H1 (cell line): ENCODE measurements around the gene ARV1. TPM values are rescaled to one million over a fixed set of nuclear protein-coding genes. Genes with fewer than 3 reads are reported as not detected.

ENCODE experiments used
- CHD7 ChIP-seq: fragments of 300-600 bp; sonication (generic); IDR thresholded peaks from 2 replicates; pipeline ENCODE4 v1.7.1; 2012; ENCODE audit warnings: low read length, moderate library complexity, mild to moderate bottlenecking, inconsistent platforms; ENCODE audit not compliant: insufficient replicate concordance
- HDAC6 ChIP-seq: IDR thresholded peaks from one replicate; pipeline ENCODE4 v1.7.1; 2012; ENCODE audit warnings: low read depth, mild to moderate bottlenecking, inconsistent platforms, low read length, moderate library complexity
- NANOG ChIP-seq: IDR thresholded peaks from 2 replicates; pipeline ENCODE4 v1.6.1; 2011; ENCODE audit warnings: low read length, low read depth, mild to moderate bottlenecking, inconsistent platforms; ENCODE audit not compliant: insufficient read depth, poor library complexity, severe bottlenecking
- RAD21 ChIP-seq, 2 experiments: IDR thresholded peaks in 1 of 2; conservative IDR thresholded peaks in 1 of 2; 2 replicates each; pipeline ENCODE4 v1.6.1; 2011; ENCODE audit warnings: low read depth in 2 of 2, low read length in 2 of 2, improper control_type of control experiment in 1 of 2, inconsistent platforms in 1 of 2, mild to moderate bottlenecking in 1 of 2, moderate library complexity in 1 of 2
- SAP30 ChIP-seq: fragments of 300-600 bp; sonication (generic); IDR thresholded peaks from 2 replicates; pipeline ENCODE4 v1.7.1; 2012; ENCODE audit warnings: low read length, moderate library complexity, mild to moderate bottlenecking, inconsistent platforms; ENCODE audit not compliant: insufficient read depth, insufficient replicate concordance
- SRF ChIP-seq: IDR thresholded peaks from 2 replicates; pipeline ENCODE4 v1.6.1; 2011; ENCODE audit warnings: mild to moderate bottlenecking, low read depth, low read length, moderate library complexity
- TAF1 ChIP-seq: IDR thresholded peaks from 2 replicates; pipeline ENCODE4 v1.6.1; 2011; ENCODE audit warnings: mild to moderate bottlenecking, low read depth, low read length
- TEAD4 ChIP-seq: IDR thresholded peaks from 2 replicates; pipeline ENCODE4 v1.6.1; 2012; ENCODE audit warnings: low read depth, low read length, inconsistent platforms, mixed read lengths
- YY1 ChIP-seq: IDR thresholded peaks from 2 replicates; pipeline ENCODE4 v1.6.1; 2011; ENCODE audit warnings: low read depth, mild to moderate bottlenecking, low read length
- polyA plus RNA-seq, 7 experiments: library from polyadenylated mRNA; depleted of rRNA in 3 of 7; stranded (reverse) in 5 of 7; unstranded in 2 of 7; fragments of >200 nt in 5 of 7; fragments of 200-250 nt in 2 of 7; gene quantifications; 1 replicate in 5 of 7; 2 replicates in 1 of 7; 4 replicates in 1 of 7; pipeline versions ENCODE4 v1.2.1 to v1.2.3, GENCODE V29; 2011 to 2013; ENCODE audit warnings: missing spikeins in 2 of 7, mixed read lengths in 2 of 7
- total RNA-seq: library from RNA; stranded (reverse); fragmentation: NEBNext Ultra II Directional; extraction: Animal tissue kit (Norgen Biotek cat#: 25700); gene quantifications from 2 replicates; pipeline ENCODE4 v1.2.1, GENCODE V29; 2021

The ARV1 gene
- total and polyA plus RNA-seq, 2 of the 8 experiments (the other 6 are each of a cell fraction or from before 2014, with no cell fraction given): 13.1 to 13.4 TPM

DNA sequence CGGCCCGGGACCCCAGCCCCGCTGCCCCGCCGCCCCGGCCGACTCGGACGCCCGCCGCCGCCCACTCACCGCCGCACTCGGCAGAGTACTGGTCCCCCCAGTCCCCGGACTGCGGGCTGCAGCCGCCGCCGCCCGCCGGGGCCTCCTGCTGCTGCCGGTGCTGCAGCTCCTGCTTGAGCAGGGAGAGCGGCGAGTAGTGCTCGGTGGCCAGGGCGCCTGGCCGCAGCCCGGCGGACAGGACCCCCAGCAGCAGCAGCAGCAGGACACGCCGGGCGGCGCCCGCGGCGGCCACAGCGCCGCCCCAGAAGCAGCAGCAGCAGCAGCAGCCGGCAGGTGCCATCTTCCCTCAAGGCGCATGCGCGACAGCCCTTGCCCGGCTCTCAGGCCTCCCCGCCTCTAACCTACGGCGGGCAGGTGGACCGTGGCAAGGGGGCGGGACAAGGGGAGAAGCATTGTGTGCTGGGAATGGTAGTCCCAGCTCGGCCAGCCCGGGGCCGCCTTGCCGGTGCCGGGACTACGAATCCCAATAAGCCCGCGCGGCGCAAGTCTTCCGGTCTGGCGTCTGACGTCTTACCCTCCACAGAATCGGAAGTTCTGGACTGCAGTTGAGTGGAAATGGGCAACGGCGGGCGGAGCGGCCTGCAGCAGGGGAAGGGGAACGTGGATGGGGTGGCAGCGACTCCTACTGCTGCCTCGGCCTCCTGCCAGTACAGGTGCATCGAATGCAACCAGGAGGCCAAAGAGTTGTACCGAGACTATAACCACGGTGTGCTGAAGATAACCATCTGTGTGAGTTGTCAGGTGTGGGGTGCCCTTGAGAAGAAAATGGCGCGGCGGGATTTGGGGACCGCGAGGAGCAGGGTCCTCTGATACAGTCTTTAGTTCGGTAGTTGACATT is at the start of gene ARV1, which contains the start of gene TTC13 (continued):
- TF ChIP-seq TEAD4: 0 out of 2 replicates have a peak, but pooled peaks have one; percentile 7
- TF ChIP-seq SAP30: no peak
- no peak for TF ChIP-seq NANOG
- TF ChIP-seq HDAC6: no peak
- TF ChIP-seq SRF: no peak
- TF ChIP-seq RAD21 (IDR thresholded peaks at IDR 0.05 in 1 of 2, conservative IDR thresholded peaks at IDR 0.05 in 1 of 2; ENCODE audit: low read depth in 2 of 2, low read length in 2 of 2): peak; percentile 57 to 59
- 0 out of 2 replicates have a peak, but pooled peaks have one; percentile 28 for TF ChIP-seq YY1
- TF ChIP-seq TAF1: 0 out of 2 replicates have a peak, but pooled peaks have one; percentile 61
- TF ChIP-seq CHD7: no peak
